ENCODE data around the gene ALG12.
"Not testable (repeated sequence)": the region's sequence is repeated elsewhere in the genome, so short reads cannot be mapped to it uniquely, and the experiment has no call there.

The ALG12 gene

DNA sequence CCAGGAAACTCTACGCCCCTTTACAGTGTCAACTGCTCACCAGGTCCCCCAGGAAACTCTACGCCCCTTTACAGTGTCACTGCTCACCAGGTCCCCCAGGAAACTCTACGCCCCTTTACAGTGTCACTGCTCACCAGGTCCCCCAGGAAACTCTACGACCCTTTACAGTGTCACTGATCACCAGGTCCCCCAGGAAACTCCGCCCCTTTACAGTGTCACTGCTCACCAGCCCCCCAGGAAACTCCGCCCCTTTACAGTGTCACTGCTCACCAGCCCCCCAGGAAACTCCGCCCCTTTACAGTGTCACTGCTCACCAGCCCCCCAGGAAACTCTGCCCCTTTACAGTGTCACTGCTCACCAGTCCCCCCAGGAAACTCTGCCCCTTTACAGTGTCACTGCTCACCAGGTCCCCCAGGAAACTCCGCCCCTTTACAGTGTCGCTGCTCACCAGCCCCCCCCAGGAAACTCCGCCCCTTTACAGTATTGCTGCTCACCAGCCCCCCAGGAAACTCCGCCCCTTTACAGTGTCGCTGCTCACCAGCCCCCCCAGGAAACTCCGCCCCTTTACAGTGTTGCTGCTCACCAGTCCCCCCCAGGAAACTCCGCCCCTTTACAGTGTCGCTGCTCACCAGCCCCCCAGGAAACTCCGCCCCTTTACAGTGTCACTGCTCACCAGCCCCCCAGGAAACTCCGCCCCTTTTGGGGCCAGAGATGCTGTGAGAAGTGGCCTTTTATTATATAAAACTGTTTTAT lies 27.0 kb upstream of the ALG12 start:
- DNase-seq: not testable (repeated sequence)

DNA sequence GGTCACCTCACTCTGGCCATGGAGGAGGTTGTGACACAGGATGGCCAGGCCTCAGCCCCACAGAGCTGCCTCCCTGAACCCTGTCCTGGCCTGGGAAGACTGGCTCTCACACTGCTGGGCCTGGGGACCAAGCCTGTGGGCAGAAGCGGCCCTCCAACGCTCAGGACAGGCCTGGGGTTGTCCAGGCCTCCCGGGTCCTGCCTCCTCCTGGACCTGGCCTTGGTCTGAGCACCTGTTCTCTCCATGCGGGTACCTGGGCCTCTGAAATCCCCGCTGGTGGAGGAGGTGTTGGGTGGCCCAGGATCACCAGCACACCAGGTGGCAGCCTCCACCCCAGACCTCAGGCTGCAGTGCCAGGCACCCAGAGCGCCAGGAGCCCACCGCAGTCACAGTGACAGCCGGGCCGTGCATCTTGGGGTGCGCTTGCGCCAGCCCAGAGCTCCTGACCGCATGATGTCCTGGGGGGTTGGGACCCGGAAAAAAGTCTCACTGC lies 26.2 kb upstream of the ALG12 start:
- DNase-seq: no peak

DNA sequence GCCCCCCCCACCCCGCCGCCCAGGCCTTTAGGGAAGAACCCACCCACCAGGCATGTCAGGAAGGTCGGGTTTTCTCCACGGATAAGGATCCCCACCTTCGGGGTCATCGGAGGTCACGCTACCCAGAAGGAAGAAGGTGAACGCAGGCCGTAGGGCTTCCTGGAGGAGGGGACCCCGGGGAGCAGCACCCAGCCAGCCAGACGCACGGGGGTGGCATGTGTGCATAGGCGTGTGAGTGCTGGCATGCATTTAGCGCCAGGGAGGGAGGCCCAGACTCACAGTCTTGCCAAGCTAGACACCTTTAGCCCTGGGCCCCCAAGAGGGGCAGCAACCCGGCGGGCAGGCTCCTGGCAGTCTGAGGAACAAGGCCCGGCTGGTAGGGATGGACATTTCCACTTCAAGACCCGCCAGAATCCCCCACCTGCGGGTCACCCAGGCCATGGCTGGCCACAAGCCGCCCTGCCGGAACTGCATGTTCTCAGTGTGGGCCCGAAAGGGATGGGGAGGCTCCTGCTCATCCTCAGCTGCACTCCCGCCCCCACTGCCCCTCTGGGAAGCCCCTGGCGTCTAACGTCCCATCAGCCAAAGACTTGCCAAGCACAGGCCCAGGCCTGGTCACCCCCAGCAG lies 25.6 kb upstream of the ALG12 start:
- DNase-seq: no peak

GRCh38 chr22:49943405-49943765 lies 25.1 kb upstream of the ALG12 start:
- DNase-seq: no peak

DNA sequence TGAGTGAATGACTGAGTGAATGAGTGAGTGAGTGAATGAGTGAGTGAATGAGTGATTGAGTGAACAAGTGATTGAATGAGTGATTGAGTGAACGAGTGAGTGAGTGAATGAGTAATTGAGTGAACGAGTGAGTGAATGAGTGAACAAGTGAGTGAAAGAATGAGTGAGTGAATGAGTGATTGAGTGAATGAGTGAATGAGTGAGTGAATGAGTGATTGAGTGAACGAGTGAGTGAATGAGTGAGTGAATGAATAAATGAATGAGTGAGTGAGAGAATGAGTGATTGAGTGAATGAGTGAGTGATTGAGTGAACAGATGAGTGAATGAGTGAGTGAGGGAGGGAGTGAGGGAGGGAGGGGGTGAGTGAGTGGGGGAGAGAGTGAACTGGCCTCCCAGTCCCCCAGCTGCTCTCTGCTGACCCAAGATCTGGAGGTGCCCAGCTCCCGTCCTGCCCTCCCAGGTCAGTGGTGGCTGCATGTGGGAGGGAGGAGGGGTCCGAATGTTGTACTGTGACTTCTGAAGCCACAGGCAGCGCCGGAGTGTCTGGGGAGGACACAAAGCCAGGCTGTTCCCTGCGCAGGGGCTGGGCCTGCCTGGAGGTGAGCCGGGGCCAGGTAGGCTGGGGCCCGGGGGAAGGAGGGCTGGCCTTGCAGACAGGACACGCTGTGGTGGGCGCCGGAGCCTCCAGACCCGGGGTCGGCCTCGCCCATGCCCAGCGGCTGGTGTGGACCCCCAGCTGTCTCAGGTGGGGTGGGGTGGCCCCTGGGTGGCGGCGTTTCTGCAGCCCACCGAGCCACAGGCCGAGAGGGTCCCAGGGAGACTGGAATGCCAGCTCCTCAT lies 24.5 kb upstream of the ALG12 start:
- no peak for DNase-seq

DNA sequence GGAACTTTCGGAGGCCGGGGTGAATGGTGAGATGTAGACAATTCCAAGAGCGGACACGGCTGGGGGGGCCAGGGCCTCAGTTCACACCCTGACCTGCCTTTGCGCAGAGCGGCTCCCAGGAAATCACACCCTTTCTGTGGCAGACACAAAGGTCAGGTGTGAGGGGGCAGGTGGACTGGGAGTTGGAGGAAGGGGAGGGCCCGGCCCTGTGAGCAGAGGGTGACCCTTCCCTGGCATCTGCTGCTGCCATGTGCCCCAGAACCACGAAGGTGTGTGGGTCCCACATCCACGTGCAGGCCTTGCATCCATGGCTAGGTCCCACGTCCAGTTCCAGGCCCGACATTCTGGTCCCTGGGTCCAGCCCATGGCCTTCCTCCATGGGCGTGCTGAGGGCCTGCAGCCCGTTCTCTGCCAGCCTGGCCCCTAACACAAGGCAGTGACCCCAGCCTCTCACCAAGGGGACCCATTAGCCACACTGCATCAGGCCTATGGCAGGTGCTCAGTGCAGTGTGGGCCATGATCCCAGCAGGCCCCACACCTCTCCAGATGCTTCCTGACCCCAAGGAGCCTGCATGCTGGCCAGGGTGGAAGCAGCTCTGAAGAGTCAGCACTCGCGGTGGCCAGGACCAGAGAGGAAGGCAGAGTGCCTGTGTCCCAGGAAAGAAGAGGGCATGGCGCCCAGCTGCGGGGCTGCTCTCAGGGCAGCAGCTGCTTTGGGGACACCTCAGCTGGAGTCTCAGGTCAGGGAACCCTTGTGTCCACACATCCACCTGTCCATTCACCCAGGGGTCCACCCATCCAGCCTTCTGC lies 23.5 kb upstream of the ALG12 start:
- DNase-seq: no peak

DNA sequence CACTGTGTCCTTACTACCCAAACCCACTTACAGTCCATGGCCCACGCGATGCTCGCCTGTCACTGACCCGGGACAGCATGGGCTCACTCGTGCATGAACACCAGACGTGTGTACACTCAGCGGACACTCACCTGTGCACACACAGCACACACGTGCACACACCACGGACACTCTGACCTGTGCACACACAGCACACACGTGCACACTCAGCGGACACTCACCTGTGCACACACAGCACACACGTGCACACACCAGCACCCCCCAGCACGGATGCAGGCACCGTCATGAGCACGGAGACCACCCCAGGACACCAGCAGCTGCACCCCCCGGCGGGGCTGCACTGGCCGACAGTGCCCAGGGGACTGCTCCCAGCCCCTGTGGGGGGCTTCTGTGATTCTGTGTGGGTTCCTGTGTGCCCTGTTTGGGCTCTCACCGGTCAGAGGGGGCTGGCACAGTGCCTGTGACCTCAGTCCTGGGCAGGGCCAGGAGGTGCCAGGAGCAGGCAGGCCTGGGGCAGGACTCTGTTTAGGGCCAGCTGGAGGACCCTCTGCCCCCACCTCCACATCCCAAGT lies 20.4 kb upstream of the ALG12 start:
- DNase-seq: no peak

DNA sequence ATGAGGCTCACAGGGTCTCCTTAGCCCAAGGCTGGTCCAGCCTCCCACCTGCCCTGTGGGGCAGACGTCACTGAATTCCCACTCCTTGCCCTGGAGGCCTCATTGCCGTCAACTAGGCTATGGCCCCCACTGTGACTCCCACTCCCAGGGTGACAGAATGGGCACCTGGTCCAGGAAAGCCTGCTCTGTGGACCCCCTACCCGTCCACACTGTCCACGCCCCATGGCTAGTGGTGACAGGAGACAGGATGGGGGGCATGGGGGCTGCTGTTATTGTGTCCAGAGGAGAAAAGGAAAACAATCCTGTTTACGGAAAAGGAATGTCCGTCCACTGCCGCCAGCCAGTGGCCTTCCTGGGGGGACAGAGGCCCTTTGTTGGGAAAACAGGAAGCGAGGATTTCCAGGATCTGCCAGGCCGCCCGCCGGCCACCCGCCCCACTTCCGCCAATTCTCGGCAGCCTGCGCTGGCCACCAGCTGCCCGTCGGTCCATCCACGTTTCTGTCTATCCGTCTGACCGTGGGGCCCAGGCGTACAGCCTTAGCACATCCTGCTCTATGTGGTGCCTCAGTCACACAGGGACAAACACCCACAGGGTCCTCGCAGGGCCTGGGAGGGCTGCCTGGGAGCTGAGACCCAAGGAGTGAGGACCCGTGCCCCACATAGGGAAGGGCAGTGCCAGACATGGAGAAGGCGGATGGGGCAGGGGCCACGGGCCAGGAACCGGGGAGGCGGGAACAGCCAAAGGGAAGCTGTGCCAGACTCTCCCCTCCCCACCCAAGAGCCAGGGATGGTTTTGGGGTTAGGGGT lies 19.7 kb upstream of the ALG12 start:
- DNase-seq: no peak

DNA sequence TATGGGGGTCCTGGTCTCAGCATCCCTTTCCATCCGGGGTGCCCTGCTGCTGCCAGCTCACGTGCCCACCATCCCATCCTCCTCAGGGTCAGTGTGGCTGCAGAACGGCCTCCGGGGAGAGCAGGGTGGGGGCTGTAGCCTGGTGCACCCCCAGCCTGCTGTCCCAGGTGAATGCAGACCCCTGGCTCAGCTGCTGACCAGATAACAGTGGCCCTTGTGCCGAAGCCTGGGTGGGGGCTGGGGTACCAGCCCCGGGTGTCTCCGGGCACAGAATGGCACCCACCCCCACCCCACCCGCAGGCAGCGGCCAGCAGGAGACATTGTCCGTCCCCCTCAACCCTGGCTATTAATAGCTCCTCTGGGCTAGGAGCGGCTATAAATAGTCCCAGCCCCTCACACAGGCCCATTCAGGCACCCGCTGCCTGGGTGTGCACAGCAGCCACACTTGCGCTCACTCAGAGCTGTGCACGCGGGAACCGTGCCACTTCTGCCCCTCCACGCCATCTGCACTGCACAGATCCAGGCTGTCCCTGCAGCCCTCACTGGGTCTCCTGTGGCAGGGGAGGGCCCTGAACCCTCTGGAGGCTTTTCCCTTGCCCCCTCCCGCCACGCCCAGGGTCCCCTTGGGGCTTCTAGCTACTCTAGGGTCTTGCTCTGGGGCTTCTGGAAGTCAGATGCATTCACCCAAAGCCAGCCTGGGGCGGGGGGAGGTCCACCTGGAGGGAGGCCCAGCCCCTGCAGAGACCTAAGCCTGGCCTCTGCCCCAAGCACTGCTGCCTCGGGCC lies 18.9 kb upstream of the ALG12 start:
- DNase-seq: no peak

DNA sequence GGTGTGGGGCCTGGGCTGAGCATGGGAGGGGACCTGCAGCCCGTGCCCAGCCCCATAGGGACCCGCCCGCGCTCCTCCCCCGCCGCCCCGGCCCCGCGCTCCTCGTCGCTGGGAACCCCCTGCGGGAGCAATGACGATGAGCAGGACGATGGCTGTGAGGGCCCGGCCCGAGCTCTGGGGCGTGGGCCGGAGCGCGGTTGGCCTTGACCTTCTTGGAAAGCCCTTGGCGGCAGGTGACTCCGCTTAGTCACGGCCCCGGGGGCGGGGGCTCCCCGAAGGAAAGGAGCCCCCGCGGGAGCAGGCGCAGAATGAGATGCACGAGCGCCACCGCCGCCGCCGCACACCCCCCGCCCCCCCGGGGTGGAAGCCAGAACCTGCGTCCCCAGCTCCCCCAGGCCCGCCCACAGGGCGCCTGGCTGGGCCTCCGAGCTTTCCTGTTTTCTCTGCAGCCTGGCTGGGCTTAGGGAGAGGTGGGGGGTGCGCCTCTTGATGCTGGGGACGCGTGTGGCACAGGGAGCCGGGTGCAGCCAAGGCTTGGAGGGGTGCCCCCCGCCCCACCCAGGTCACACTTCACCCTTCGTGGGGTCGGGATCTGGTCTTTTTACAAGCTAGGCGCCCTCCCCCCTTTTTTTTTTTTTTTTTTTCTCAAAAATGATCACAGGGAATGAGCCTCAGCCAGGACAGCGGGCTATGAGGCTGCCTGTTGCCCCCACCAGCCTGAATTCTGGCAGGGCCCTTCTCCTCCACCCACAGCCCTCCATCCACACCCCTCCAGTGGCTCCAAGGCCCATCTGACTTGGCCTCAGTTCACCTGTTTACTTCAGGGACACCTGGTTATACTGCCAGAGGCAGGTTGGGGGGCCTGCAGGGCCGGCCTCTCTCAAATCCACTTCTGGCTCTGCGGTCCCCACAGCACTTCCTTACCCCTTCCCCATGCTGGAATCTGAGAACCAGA lies 18.1 kb upstream of the ALG12 start:
- DNase-seq: peak; percentile 61

- no peak for DNase-seq
Observed at GRCh38 chr22:49935561-49935960, 17.3 kb upstream of the ALG12 start.

DNA sequence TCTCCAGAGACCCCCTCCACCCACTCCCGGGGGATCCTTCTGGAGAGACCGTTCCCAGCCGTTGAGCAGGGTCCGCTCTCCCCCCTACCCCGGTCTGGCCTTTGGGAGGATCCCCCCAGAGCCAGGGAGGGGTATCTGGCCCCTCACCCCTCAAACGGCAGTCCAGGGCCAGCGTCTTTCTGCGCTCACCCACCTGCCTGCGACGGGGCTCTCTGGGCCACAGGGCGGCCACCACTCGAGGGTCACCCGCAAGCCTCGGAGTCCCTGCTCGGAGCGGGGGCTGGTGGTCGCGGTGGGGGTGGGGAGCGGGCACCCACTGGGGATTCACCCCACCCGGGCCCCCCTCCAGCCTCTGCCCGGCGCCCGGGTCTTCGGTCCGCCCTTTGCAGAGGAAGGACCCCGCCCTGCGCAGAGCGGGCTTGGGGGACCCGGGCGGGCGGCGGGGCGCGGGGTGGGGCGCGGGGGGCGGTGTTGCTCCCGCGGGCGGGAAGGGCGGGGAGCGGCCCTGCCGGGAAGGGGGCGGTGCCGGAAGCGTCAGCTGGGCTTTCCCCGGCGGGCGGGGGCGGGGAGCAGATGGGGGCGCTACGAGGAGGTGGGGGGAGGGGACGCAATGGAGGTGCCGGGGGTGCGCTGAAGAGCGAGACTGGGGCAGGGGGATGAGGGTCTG lies 16.8 kb upstream of the ALG12 start:
- no peak for DNase-seq

DNA sequence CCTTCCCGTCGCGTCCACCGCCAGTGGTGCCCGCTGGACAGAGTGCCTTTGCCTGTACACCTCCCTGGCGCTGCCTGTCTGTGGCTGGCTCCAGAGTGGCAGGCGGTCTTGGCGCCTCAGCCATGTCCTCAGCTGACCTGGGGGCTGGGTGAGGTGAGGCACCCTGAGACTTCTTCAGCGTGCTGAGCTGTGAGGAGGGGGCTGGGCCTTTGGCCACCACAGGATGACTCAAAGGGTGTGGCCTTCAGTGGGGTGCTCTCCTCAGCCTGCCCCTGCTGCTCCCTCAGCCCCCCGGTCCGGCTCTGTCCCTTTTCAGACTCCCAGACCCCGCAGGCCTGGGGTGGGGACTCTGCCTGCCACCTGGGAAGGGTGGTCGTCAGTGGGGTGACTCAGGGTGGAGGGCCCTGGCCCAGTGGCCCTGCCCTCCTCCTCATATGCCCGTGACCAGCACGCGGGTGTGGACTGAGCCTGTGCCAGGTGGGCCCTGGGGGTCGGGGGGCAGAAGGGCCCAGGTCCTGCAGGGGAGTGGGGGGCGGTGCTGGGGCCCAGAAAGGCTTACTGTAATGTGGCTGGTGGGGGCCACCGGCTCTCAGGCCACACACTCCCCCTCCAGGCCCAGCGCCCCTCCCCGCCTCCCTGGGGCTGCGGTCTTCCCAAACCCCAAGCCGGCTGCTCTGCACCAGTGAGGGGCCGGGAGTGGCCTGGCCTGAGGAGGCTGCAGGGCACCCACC lies 16.1 kb upstream of the ALG12 start:
- DNase-seq: no peak

- no peak for DNase-seq
Observed at GRCh38 chr22:49933236-49934159, 15.3 kb upstream of the ALG12 start.

DNA sequence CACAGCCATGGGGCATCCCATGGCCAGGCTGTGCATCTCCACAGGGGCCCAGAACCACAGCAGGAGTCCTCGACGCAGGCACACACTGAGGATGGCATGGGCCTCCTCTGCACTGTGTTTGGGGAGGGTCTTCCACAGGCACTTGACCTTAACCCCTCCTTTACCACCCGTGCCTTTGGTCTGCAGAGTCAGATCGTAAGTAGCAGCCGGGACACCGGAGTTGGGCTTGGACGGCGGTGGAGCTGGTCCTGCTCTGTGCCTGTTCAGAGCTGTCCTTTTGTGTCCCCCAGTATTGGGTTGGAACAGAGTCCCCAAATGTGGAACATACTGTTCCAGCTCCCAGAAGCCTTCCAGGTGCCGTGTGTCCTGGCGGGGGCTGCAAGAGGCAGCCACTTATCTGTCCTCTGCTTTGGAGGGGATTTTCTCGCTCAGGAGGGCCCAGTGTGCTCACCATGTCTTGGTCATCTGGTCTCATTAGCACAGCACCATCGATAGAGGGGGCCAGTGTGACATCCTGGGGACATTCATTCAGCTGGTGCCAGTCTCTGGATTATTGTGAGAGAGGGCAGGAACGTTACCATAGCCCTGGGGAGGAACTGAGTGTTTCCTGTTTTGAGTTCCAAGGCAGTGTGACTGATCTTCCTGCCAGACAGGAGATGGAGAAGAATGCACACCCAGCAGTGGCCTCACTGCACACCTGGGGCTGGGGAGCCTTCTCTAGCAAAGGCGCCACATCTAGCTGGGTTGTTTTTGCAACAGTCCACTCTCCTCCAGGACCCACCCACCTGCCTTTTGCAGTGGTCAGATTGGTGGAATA lies 12.6 kb upstream of the ALG12 start:
- DNase-seq: peak; percentile 55

DNA sequence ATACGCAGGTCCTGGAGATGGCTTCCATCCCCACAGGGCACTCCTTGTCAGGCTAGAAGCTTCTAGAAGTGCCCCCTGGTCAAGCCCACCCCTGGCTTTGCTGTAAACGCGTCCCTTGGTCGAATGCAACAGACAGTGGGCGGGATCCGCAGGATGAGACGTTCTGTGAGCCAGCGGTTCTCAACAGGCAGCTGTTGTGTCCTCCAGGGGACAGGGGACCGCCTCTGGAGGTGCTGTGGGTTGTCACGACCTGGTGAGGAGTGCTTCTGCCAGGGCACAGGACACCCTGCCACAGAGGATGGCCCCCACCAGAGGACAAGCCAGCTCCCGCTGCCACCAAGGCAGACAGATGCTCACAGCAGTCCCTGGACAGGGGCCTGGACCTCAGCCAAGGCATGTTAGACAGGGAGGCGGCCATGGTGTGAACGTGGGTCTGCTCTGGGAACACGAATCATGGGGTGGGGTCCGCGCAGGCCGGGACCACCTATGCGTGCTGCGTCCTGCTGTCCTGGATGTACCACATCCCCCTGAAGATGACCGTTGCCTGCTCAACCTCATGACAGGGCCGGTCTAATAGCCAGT lies 11.8 kb upstream of the ALG12 start:
- no peak for DNase-seq
